Camera-type eye (tissue), 1 donor: ENCODE measurements around the gene C22orf31. TPM values are rescaled to one million over a fixed set of nuclear protein-coding genes. Genes with fewer than 3 reads are reported as not detected.

Experiments used
- total RNA-seq: library from RNA; depleted of rRNA; stranded (reverse); fragments of >200 nt; gene quantifications from one replicate; pipeline ENCODE4 v1.2.3, GENCODE V29; 2014

Gene C22orf31
- total RNA-seq, result 0.82 TPM

GRCh38 chr22:29061773-29062172 is at the start of gene C22orf31:
Gene C22orf31 (minus strand): TSS chr22:29061831. CDS start chr22:29061792, 39 bp downstream.

GRCh38 chr22:29072979-29073617 is 11.5 kb upstream of the C22orf31 start, which contains the start of gene KREMEN1:
Gene KREMEN1 (plus strand): TSS chr22:29073035. CDS start chr22:29073131, 96 bp downstream.

Other genes with a start within 250 kb of the C22orf31 start
- gene ZNRF3, start 178.3 kb downstream of the C22orf31 start, total RNA-seq, result 12.2 TPM
- 38.2 TPM for gene KREMEN1, start 11.2 kb upstream of the C22orf31 start, total RNA-seq
- gene EMID1, start 144.1 kb upstream of the C22orf31 start, total RNA-seq, result 12.3 TPM
- 35.5 TPM for gene RHBDD3, start 206.2 kb upstream of the C22orf31 start, total RNA-seq
- 214 TPM for gene EWSR1, start 206.4 kb upstream of the C22orf31 start, total RNA-seq
- gene GAS2L1, start 244.8 kb upstream of the C22orf31 start, total RNA-seq, result 9.0 TPM